Measurements from ENCODE around the gene PTPRK.
"Not testable (repeated sequence)": the region's sequence is repeated elsewhere in the genome, so short reads cannot be mapped to it uniquely, and the experiment has no call there.

DNA sequence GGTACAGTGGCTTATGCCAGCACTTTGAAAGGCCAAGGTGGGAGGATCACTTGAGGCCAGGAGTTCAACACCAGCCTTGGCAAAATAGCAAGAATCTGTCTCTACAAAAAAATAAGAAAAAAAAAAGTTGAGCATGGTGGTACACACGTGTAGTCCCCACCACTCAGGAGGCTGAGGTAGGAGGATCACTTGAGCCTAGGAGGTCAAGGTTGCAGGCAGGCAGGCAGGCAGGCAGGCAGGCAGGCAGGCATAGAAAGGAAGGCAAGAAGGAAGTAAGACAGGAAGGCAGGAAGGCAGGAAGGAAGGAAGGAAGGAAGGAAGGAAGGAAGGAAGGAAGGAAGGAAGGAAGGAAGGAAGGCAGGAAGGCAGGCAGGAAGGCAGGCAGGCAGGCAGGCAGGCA, 85.6 kb downstream of the PTPRK start:
- TF ChIP-seq, protein P1, sequence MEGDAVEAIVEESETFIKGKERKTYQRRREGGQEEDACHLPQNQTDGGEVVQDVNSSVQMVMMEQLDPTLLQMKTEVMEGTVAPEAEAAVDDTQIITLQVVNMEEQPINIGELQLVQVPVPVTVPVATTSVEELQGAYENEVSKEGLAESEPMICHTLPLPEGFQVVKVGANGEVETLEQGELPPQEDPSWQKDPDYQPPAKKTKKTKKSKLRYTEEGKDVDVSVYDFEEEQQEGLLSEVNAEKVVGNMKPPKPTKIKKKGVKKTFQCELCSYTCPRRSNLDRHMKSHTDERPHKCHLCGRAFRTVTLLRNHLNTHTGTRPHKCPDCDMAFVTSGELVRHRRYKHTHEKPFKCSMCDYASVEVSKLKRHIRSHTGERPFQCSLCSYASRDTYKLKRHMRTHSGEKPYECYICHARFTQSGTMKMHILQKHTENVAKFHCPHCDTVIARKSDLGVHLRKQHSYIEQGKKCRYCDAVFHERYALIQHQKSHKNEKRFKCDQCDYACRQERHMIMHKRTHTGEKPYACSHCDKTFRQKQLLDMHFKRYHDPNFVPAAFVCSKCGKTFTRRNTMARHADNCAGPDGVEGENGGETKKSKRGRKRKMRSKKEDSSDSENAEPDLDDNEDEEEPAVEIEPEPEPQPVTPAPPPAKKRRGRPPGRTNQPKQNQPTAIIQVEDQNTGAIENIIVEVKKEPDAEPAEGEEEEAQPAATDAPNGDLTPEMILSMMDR (conservative IDR thresholded peaks at IDR 0.05): not testable (repeated sequence)
- not testable (repeated sequence) for TF ChIP-seq EZH2 (IDR thresholded peaks at IDR 0.05; ENCODE audit: low read depth)
